CD4-positive, alpha-beta T cell treated with Interferon gamma for 1 hour (primary cell): ENCODE data around the gene KLHDC3.

Experiments used
- DNase-seq: peaks from one replicate; pipeline ENCODE4 v3.0.0-alpha.2; 2020

The KLHDC3 gene, protein sequence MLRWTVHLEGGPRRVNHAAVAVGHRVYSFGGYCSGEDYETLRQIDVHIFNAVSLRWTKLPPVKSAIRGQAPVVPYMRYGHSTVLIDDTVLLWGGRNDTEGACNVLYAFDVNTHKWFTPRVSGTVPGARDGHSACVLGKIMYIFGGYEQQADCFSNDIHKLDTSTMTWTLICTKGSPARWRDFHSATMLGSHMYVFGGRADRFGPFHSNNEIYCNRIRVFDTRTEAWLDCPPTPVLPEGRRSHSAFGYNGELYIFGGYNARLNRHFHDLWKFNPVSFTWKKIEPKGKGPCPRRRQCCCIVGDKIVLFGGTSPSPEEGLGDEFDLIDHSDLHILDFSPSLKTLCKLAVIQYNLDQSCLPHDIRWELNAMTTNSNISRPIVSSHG

DNA sequence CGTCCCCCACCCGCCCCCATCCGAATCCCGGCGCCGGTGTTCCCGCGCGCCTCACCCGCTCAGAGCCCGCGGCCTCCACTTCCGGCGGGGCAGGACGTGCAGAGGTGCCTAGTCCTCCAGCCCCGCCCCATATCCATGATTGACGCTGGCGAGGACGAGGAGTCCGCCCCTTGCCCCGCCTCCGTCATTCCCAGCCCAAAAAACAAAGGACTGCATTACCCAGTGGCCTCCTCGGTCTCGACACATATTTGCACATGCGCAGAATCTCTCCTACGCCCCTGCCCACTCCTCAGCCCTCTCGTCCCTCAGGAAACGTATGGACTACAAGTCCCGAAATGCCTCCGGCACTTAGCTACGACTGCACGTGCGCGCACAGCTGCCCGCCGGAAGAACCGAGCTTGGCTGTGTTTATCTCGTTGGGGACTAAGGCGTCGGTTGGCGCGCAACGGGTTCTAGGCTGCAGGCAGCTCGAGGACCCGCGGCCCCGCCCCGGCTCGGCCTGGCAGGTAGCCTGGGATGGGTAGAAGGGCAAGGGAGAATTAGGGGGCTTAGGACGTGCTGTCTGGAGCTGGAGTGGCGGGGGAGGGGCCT, at the start of gene KLHDC3, which contains the start of gene MEA1:
KLHDC3 (plus strand) TSS at position 407 of the 591 bp plus-strand sequence. CDS start 2,944 bp downstream, outside the sequence.
MEA1 (minus strand) TSS at position 104 of the 591 bp plus-strand sequence. CDS start 133 bp downstream, outside the sequence.
- peak; percentile 100 for DNase-seq

DNA sequence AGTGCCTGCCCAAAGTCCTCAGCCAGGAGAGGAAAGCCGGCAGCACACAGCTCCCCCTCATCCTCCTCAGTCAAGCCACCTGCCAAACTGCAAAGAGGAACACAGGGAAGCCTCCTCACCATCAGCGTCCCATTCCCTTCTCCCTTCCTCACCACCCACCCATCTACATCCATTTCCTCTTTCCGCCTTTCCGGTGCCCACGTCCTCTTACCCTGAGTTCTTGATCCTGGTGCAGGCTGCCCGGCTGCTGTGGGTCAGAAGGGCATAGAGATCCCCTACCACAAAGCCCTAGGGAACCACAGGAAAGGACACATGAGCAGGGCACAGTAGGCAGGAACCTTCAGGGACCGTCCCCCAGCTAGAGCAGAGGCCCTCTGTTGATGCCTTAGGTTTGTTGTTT, 47.5 kb upstream of the KLHDC3 start:
- no peak for DNase-seq

DNA sequence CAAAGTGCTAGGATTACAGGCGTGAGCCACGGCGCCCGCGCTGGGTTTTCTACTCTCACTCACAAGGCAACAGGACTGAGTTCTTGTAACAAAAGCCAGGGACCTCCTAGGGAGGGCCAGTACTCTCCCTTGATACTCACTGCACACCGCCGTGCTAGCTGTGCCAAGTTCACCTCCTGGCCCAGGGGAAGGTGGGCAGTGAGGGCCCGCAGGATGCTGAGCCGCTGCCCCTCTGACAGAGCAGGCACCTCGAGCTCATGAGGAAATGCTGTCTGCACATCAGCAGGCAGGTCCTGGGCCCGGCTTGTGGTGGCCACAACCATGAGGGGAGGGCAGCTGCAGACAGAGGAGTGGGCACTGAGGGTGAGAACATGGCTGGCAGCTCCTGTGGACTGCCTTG, 46.8 kb upstream of the KLHDC3 start:
- DNase-seq = no peak

DNA sequence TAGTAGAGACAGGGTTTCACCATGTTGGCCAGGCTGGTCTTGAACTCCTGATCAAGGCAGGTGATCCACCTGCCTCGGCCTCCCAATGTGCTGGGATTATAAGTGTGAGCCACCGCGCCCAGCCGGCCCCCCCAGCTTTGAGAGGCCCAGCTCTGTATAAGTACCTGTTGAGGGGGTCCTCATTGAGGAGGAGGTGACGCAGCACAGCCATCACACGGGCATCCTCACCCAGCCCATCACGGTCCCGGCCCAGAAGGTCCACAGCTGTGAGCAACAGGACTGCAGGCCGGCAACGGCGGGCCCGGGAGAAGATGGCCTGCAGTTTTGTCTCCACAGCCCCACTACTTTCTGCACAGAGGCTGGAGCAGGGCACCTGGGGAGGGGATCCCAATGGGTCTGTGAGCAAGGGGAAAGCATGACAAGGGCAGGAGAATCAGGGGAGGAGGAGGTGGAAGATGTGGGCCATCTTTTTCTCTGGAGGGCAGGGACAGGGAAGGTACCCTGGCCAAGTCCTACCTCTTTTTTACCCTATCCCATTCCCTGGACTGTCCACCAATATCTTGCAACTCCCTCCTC, 45.8 kb upstream of the KLHDC3 start:
- no peak for DNase-seq

DNA sequence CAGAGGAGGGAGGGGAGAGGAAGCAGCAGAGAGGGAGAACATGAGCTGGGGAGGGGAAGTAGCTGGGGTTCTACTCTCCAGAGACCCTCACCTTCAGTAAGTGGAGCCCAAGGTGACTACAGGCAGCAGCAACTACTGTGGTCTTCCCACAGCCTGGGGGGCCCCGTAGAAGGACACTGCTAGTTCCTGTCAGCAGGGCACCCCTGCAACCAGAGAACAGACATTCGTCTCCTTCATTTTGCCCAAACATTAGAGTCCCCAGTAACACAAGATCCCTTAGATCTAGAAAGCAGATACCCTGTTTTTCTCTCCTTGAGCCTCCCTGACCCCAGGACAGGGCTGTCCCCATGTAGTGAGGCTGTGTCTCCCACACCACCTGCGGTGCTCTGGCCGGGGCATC, 45.3 kb upstream of the KLHDC3 start:
- DNase-seq = no peak

DNA sequence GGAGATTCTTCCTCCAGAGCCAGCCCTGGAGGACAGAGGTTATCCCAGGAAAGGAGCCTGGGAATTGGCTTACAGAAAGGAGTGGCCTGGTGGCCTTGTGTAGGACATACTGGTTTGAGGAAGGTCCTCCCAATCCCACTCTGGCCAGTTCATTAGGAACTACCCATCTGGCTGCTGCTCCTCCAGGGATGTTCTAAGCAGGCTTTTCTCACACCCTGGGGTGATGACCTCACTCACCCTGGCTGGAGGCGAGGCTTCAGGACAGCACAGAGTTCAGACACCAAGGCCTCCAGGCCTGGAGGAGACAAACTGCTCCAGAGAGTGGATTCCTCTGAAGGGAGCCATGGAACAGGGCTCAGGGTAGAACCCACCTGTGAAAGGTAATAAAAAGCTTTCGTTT, 44.6 kb upstream of the KLHDC3 start:
- DNase-seq = no peak

DNA sequence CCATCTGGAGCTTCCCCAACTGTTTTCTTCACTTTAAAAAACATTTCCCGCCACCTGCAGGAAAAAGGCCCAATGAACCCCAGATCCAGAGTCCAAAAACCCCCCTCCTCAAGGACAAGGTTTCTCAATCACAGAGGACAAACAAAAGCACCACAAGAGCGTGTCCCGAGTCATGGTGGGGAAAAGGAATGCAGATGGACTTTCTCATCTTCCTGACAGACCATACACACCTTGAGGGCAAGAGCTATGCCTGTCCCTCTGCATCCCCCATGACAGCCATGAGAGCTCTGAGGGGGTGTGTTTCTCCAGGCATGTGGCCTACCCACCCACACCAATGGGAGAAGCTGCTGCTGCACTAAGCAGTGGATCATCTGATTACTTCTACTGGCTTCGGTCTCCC, 44.1 kb upstream of the KLHDC3 start:
- DNase-seq = no peak

DNA sequence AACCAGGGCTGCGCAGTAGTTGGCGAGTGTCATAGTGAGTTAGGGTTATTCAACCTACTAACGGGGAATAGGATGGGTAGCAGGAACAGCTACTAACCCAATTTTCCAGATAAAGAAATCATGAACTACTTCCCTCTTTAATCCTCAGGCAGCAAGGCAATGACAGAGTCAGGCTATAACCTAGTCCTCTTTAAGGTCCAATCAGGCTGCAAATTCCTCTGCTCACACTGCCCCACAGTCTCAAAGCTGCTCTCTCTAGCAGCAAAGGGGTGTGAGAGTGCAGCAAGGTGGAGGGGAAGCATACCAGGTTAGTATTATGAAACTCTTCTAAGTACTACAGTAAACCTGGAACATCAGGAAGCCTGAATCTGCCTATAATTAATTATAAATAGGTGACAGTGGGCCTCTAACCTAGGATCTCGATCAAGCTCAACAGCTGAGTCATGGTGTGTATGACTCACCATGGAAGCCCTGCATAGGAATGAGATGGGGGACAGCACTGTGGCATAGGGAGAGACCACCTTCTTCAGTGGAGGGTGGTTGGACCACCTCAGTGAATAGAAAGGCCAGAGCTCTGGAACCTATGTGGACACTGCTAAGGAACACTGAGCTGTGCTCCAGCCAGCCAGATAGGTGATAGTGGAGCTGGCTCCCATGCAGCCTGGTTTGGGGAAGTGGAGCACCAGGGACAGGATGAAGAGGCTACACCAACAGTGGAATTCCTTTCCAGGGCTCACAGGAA, 43.0 kb upstream of the KLHDC3 start:
- no peak for DNase-seq

DNA sequence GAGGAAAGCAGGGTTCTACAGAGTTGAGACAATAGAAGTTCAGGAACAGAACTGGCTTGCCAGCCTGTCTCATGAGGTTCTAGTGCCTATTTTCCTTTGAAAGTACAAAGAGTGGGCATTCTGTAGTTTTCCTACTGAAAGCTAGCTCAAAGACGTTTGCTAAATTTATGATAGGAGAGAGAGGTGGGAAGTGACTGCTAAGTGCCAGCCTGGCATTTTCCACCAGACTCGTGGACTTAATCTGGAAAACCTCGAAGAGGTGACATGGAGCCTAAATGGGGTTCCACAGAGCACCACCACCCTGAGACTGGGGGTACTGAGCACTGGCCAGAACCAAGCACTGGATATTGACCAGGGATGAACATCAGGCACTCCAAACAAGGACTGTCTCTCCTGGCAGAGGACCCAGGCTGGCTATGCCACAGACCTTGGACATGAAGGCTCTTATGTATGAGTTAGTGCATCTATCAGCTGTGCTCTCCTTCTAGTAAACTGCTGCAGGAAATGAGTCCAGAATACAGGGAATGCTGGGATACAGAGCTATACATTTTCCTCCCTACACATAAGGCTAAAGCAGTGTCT, 42.2 kb upstream of the KLHDC3 start:
- DNase-seq = no peak

DNA sequence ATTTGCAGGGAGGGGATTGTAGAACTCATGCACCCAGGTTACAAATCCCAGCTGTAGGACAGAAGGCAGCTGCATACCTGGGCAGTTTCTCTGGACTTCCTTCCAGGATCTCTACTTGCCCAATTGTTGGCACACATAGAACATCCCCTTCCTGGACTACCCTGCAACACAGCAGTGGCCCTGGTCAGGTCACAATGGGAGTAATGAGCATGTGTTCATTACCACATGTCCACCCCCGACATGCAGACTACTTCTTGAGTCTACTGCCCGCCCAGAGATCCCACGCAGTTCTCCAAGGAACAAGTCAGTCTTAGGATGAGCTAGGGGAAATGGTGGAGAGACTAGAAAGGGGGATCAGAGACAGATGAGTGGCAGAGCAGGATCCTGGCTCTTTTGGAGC, 40.1 kb upstream of the KLHDC3 start:
- no peak for DNase-seq

DNA sequence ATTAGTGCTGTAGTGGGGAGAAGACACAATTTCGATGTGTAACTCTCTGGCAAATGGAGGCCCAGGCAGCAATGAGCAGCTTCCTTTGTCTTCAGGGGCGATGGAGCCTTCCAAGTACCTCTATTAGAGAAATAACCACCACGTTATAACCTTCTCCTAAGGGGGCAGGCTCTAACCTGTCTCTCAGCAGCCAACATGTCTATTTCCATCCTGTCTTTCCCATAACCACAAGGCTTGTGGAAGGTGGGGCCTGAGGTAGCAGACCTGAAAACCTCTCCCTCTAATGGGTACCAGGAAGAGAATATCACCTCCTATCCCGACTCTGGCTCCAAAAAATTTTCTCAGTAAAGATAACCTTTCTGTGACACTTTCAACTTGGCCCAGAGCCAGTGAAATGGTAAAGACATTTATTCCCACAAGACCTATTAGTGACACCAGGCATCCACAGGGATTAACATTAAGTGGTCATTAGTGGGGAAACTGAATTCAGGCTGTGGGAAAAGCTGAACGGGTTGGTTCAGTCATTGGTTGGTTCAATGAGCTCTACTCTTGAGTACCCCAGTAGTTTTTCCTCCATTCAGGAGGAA, 39.0 kb upstream of the KLHDC3 start:
- no peak for DNase-seq

DNA sequence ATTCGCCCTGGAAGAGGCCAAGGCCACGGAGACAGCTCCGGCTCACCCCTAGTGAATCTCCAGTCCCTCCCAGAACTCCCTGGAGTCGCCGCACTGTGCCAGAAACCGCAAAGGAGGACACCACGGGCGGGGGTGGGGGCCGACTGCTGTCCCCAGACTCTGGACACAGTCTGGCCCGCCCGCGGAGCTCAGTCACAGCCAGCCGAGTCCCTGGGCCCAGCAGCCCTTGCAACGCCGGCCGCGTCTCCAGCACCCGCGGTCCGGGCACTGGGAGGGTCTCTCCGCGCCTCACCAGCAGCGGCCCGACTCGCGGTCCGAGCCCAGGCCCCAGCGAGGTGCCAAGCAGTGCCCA, 35.6 kb upstream of the KLHDC3 start:
- no peak for DNase-seq

DNA sequence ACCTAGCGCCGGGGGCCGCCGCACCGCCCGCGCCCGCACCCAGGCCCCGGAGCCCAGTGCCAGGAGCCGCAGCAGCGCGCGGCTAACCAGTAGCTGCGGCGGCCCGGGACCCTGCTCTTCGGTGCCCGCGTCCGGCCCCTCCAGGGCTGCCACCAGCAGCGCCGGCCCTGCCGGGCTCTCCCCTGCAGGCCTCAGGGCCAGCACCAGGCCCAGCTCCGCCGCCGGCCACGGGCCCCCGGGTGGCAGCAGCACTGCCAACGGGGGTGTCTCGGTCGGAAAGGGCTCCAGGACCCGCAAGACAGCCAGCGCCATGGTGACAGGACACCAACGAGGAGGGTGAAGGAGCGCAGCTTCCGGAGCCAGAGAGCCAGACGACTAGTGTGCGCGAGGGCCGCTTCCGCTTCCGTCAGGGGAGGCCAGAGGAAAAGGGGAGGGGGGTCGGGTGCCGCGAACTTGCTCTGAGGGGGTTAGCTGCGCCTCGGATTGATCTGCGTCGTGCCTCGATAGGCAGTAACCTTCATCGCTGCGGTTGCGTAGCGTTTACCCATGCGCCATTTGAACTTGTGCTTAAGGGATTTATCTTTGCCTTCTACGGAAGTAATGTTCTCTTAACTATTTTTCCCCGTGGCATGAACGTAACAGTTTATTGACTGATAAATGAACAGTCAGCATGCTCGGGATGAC, 35.1 kb upstream of the KLHDC3 start, which contains the start of gene PEX6:
PEX6 (minus strand) TSS at position 343 of the 684 bp plus-strand sequence; CDS start at position 312, 31 bp downstream.
- peak; percentile 94 for DNase-seq

DNA sequence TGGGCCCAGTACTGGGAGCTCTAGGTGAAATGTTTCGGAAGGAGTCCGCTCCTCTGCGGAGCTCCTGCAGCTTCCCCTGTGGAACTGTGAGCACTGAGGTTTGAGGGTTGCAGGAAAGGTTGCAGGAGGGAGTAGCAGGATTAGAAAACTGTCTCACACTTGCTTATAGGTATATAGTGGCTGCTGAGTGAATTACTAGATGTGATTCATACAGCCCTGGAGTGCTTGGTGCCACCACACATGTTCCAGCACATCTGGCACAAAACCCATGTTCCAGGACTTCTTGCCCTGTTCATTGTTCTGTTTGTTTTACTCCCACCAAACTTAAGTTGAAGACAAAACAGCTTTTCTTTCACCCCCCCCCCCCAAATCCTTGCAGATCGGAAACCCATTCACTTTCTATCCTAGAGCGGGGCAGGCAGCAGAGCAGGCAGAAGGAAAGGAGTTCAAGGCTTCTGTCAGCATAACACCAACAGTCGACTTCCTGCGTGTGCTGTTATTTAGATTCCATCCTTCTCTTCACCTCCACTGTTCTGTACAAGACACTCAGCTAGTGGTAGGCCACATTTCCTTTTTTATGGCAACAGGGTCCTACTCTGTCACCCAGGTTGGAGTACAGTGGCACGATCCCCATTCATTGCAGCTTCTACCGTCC, 34.4 kb upstream of the KLHDC3 start:
- no peak for DNase-seq

DNA sequence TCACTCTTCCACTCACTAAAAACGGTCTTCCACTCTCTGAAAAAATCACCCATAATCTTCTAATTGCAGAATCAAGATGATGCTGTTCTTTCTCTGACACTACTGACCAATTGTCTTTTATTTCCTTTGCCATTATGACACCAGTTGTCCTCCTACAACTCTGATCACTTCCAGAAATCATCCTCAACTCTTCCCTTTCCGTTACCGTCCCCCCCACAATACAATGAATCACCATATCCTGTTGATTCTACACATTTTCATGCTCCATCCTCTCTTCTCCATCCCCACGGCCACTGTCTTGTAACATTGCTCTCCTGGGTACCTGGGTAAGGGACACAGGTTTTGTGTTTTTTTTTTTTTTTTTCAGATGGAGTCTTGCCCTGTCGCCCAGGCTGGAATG, 32.2 kb upstream of the KLHDC3 start:
- DNase-seq = no peak

DNA sequence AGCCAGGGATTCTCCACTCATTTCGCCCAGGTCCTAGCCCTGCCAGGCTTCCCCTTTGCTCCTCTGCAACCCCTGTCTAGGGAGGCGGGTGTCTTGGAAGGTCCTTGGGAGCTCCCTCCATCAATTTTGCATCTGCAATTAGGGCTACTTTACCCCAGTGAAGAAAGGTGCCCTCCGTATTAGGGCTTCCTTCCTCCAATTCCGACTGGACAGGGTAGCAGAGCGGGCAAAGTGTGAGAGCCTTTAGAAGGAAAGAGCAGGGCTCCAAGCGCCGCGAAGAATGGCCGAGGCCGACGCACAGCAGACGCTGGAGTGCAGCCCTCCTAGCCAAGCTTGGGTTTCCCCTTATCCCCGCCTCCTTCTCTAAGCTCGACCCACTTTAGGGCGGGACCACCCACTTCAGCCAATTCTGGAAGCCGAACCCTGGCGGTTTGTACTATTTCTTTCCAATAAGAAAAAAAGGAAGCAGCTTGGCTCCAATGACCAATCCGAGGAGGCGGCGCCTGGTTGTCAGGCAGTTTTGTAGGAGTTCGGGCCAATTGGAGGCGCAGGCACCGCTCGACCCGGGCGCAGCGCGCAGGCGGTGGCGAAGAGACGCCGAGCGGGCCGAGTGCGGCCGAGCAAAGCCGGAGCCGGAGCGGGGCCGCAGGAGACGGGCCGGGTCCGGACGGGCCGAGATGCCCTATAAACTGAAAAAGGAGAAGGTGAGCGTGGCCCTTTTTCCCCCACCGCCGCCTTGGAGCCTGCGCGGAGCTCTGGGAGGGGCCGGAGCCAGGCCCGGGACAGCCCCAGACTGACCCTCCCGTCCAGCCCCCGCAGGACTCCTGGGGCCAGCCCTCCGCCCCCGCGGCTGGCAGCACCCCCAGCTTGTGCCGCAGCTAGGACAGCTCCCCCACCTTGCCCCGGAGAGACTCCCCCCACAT, 29.8 kb upstream of the KLHDC3 start, which contains the start of gene PPP2R5D:
PPP2R5D (plus strand) TSS at position 570 of the 923 bp plus-strand sequence; CDS start at position 678, 108 bp downstream.
- peak; percentile 98 for DNase-seq

DNA sequence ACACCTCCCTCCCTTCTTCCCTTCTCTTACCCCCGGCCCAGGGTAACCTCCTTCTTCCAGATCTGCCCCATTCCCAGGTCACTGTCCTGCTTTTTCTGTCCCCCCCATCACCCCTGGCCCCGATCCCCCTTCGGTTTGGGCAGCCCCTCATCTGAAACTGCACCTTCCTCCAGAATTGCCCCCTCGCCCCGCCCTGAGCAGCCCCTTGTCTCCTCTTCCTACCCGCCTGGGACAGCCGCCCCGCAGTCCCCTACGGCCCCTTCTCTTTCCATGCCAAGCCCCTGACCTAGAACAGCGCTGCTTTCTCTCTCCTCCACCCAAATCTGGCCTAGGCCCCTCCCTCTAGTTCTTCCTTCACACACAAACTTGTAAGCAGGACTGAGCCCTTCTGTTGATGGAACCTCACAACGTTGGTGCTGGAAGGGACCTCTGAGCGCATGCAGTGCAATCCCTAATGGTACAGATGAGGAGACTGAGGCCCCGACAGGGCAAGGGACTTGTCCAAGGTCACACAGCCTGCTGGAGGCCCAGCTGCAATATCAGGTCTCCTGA, 29.0 kb upstream of the KLHDC3 start:
- DNase-seq = no peak

DNA sequence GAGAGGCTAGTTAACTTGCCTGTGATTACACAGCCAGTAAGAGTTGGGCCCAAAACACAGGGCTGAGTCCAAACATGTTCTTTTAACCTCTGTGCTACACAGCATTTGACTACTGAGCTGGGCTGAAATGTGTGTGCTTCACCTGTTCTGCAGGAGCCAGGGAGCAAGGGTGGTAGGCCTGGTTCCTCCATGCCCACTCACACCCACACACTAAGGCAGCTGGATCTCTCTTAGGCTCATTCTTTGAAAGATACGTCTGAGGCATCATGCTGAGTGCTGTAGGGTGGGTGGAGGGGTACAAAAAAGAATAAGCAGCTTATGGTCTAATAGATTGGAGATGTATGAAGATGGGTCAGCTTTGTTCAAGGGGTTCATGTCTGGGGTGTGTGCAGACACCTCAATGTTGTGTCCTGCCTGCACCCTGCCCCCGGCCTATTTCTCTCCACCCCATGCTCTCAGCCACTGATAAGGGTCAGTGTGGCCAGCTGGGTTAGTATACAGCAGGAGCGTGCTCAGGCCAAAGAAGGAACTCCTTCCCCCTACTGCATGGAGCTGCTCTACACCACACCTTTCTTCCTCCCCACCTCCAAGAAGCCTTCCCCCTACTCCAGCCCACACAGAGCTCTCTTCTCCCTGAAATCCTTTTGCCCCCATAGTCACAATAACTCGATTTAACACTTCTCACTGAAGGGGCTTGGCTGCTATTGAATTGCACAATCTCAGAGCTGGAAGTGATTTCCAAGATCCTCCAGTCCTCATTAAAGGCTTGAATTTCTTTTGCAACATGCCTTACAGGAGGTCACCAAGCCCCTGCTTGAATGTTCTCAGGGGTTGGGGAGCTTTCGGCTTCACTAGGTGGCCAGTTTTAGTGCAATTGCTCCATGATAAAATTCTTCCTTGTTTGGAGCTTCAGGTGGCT, 26.3 kb upstream of the KLHDC3 start:
- no peak for DNase-seq
